Panc1 (cell line): ENCODE data around the gene CFAP410. TPM values are rescaled to one million over a fixed set of nuclear protein-coding genes. Genes with fewer than 3 reads are reported as not detected.

Experiments
- ATAC-seq: fragments of 200-7000 bp; cut with Tn5 transposase; 2 replicates; pipeline ENCODE4 v1.9.1; 2020; ENCODE audit warnings: mild to moderate bottlenecking, moderate library complexity
- BruUV-seq: library from RNA; stranded (reverse); fragments of 400-500 nt; replicated peaks from 2 replicates; lab custom pipeline; 2021; lab: Mats Ljungman, UMichigan
- CTCF ChIA-PET: fragments of 300-600 bp; sonication (Branson Sonifier 250); formaldehyde crosslinking; loops from one replicate; lab custom pipeline; 2022; ENCODE audit warnings: antibody characterized with exemption; lab: Charles Lee
- POLR2A ChIA-PET: fragments of 300-600 bp; sonication (Branson Sonifier 250); formaldehyde crosslinking; loops from one replicate; lab custom pipeline; 2022; ENCODE audit warnings: antibody characterized with exemption; lab: Charles Lee
- DNase-seq: peaks from one replicate; pipeline ENCODE4 v3.0.0-alpha.2; 2010; ENCODE audit warnings: low read depth, low spot score
- H3K27ac ChIP-seq: 2 replicates; pipeline ENCODE4 v1.5.1; 2011; ENCODE audit warnings: mild to moderate bottlenecking, low read length, inconsistent platforms
- H3K27me3 ChIP-seq: fragments of 200-500 bp; sonication (Bioruptor generic); 2 replicates; pipeline ENCODE4 v1.6.0; 2014; ENCODE audit warnings: low read length, inconsistent platforms; ENCODE audit not compliant: control insufficient read depth, insufficient read depth
- H3K36me3 ChIP-seq: fragments of 200-500 bp; sonication (Bioruptor generic); 2 replicates; pipeline ENCODE4 v1.5.1; 2014; ENCODE audit warnings: inconsistent platforms, mild to moderate bottlenecking, low read length, moderate library complexity; ENCODE audit not compliant: control insufficient read depth, insufficient read depth
- H3K4me1 ChIP-seq: 2 replicates; pipeline ENCODE4 v1.5.1; 2011; ENCODE audit warnings: inconsistent platforms, mild to moderate bottlenecking, low read length, moderate library complexity; ENCODE audit not compliant: control insufficient read depth, insufficient read depth
- H3K4me3 ChIP-seq, 2 experiments: 2 replicates each; pipeline ENCODE4 v1.5.1; 2011 to 2012; ENCODE audit warnings: low read depth in 2 of 2, low read length in 2 of 2, mild to moderate bottlenecking in 2 of 2, inconsistent platforms in 1 of 2, moderate library complexity in 1 of 2
- H3K9me3 ChIP-seq: fragments of 200-500 bp; sonication (Bioruptor generic); 2 replicates; pipeline ENCODE4 v1.5.1; 2014; ENCODE audit warnings: low read depth, mild to moderate bottlenecking, inconsistent platforms, low read length, moderate library complexity; ENCODE audit not compliant: control insufficient read depth, insufficient read depth
- POLR2AphosphoS5 ChIP-seq: IDR thresholded peaks from 2 replicates; pipeline ENCODE4 v1.6.1; 2012; ENCODE audit warnings: mild to moderate bottlenecking, low read depth, low read length, moderate library complexity
- SIN3A ChIP-seq: IDR thresholded peaks from 2 replicates; pipeline ENCODE4 v1.6.1; 2012; ENCODE audit warnings: low read depth, mild to moderate bottlenecking, low read length, moderate library complexity, borderline replicate concordance; ENCODE audit not compliant: insufficient read depth
- TCF7L2 ChIP-seq: IDR thresholded peaks from 2 replicates; pipeline ENCODE4 v1.6.1; 2011; ENCODE audit warnings: mild to moderate bottlenecking, low read depth, low read length, inconsistent platforms
- in situ Hi-C: cut with HindIII; loops from 2 replicates; pipeline ENCODE4 v1.10.0; 2016; ENCODE audit warnings: low sequenced_read_pairs, low pct_unique_long_range_greater_than_20kb
- intact Hi-C: fragments of 100-400 bp; cut with micrococcal nuclease; formaldehyde crosslinking; loops from one replicate; pipeline ENCODE4 v1.10.0; 2022; ENCODE audit not compliant: unreplicated experiment
- total RNA-seq: library from RNA; stranded (reverse); gene quantifications from one replicate; pipeline ENCODE4 v1.2.1, GENCODE V29; 2021; ENCODE audit not compliant: unreplicated experiment
- TF ChIP-seq, protein P1 (sequence below), 2 experiments: IDR thresholded peaks; 2 replicates each; pipeline ENCODE4 v1.6.1; 2011 to 2012; ENCODE audit warnings: low read depth in 2 of 2, control low read depth in 1 of 2, low read length in 1 of 2, mild to moderate bottlenecking in 1 of 2, moderate library complexity in 1 of 2; ENCODE audit not compliant: insufficient read depth in 1 of 2
- TF ChIP-seq, protein P2 (sequence below): fragments of 450-650 bp; IDR thresholded peaks from 2 replicates; pipeline ENCODE4 v1.5.1; 2017; ENCODE audit warnings: mild to moderate bottlenecking

Gene CFAP410
- total RNA-seq, 1 experiment from 2014 or later: 11.8 TPM

DNA sequence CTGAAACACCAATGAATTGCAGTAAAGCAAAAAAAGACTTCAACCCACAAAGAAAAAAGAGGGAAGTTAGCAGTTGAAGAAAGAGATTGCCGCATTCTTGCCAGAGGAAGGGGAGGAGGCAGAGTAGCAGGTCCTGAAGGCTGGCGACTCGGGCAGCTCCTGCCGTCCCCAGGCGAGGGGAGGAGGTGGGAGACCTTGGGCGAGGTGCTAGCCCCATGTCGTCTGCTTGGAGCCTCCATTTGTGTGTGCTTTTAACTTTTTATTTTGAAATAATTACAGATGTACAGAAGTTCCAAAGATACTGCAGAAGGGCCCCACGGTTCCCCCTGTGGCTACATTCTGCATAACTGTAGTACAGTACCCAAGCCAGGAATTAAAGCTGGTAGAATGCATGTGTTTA, 21.0 kb upstream of the CFAP410 start:
- CTCF ChIA-PET: interaction anchor here (0.6 kb wide), 1 partner anchor 9 kb away, joined by 3 read pairs; no protein-coding TSS in a partner anchor
- in situ Hi-C loops: no loop called here
- POLR2A ChIA-PET: no interaction called here
- BruUV-seq: no TSS peak
- no peak for TF ChIP-seq POLR2AphosphoS5
- no peak for TF ChIP-seq TCF7L2
- TF ChIP-seq, protein P1, sequence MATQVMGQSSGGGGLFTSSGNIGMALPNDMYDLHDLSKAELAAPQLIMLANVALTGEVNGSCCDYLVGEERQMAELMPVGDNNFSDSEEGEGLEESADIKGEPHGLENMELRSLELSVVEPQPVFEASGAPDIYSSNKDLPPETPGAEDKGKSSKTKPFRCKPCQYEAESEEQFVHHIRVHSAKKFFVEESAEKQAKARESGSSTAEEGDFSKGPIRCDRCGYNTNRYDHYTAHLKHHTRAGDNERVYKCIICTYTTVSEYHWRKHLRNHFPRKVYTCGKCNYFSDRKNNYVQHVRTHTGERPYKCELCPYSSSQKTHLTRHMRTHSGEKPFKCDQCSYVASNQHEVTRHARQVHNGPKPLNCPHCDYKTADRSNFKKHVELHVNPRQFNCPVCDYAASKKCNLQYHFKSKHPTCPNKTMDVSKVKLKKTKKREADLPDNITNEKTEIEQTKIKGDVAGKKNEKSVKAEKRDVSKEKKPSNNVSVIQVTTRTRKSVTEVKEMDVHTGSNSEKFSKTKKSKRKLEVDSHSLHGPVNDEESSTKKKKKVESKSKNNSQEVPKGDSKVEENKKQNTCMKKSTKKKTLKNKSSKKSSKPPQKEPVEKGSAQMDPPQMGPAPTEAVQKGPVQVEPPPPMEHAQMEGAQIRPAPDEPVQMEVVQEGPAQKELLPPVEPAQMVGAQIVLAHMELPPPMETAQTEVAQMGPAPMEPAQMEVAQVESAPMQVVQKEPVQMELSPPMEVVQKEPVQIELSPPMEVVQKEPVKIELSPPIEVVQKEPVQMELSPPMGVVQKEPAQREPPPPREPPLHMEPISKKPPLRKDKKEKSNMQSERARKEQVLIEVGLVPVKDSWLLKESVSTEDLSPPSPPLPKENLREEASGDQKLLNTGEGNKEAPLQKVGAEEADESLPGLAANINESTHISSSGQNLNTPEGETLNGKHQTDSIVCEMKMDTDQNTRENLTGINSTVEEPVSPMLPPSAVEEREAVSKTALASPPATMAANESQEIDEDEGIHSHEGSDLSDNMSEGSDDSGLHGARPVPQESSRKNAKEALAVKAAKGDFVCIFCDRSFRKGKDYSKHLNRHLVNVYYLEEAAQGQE (IDR thresholded peaks at IDR 0.05; ENCODE audit: insufficient read depth in 1 of 2, low read depth in 2 of 2, low read length in 1 of 2): no peak
- TF ChIP-seq SIN3A: no peak
- TF ChIP-seq, protein P2, sequence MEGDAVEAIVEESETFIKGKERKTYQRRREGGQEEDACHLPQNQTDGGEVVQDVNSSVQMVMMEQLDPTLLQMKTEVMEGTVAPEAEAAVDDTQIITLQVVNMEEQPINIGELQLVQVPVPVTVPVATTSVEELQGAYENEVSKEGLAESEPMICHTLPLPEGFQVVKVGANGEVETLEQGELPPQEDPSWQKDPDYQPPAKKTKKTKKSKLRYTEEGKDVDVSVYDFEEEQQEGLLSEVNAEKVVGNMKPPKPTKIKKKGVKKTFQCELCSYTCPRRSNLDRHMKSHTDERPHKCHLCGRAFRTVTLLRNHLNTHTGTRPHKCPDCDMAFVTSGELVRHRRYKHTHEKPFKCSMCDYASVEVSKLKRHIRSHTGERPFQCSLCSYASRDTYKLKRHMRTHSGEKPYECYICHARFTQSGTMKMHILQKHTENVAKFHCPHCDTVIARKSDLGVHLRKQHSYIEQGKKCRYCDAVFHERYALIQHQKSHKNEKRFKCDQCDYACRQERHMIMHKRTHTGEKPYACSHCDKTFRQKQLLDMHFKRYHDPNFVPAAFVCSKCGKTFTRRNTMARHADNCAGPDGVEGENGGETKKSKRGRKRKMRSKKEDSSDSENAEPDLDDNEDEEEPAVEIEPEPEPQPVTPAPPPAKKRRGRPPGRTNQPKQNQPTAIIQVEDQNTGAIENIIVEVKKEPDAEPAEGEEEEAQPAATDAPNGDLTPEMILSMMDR: no peak
- Histone ChIP-seq H3K27me3 (no peaks in the 10 kb centered on the region), H3K9me3 (no peaks in the 10 kb centered on the region), H3K4me1 (no peaks in the 10 kb centered on the region), H3K27ac (no peak overlapping the region), H3K4me3 (no peak overlapping the region), H3K36me3 (no peaks in the 10 kb centered on the region)
- no peak for ATAC-seq
- no peak for DNase-seq
- intact Hi-C loops: no loop called here

DNA sequence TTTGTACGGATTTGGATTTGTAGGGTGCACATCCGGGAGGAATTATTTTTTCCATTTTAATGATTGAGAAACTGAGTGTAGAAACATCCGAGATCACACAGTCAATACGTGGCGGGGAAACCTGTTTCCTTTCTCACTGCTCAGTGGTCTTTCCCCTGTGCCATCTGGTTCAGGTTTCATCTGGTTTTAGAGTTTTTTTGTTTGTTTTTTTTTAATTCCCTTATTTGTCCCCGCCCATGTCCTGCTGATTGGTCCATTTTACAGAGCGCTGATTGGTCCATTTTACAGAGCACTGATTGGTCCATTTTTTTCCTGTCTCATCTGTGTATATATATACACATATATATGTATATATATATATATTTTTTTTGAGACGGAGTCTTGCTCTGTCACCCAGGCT, 20.2 kb upstream of the CFAP410 start:
- Histone ChIP-seq H3K4me3 (no peak overlapping the region), H3K36me3 (no peaks in the 10 kb centered on the region), H3K27me3 (no peaks in the 10 kb centered on the region), H3K9me3 (no peaks in the 10 kb centered on the region), H3K27ac (no peak overlapping the region), H3K4me1 (no peaks in the 10 kb centered on the region)
- ChIA-PET CTCF (no interaction called here), POLR2A (no interaction called here)
- TF ChIP-seq, protein P2: no peak
- TF ChIP-seq, protein P1 (IDR thresholded peaks at IDR 0.05; ENCODE audit: insufficient read depth in 1 of 2, low read depth in 2 of 2, low read length in 1 of 2): no peak
- no peak for TF ChIP-seq TCF7L2
- no peak for TF ChIP-seq SIN3A
- no peak for TF ChIP-seq POLR2AphosphoS5
- BruUV-seq: no TSS peak
- DNase-seq: no peak
- intact Hi-C loops (no loop called here), in situ Hi-C loops (no loop called here)
- ATAC-seq: no peak
